Transverse colon (tissue), 3 donors: Measurements from ENCODE around the gene SDK1.

Source experiments
- EP300 ChIP-seq: sonication (generic); formaldehyde crosslinking; IDR thresholded peaks from one replicate; pipeline ENCODE4 v1.6.1; 2017; ENCODE audit warnings: antibody characterized with exemption, low read depth
- POLR2A ChIP-seq: fragments of 450-650 bp; IDR thresholded peaks from one replicate; pipeline ENCODE4 v1.6.1; 2016; ENCODE audit warnings: antibody characterized with exemption, mild to moderate bottlenecking, moderate library complexity
- POLR2AphosphoS5 ChIP-seq, 3 donors: sonication (generic); formaldehyde crosslinking; IDR thresholded peaks; one replicate each; pipeline ENCODE4 v1.6.1; 2016; ENCODE audit warnings: antibody characterized with exemption in 3 of 3

DNA sequence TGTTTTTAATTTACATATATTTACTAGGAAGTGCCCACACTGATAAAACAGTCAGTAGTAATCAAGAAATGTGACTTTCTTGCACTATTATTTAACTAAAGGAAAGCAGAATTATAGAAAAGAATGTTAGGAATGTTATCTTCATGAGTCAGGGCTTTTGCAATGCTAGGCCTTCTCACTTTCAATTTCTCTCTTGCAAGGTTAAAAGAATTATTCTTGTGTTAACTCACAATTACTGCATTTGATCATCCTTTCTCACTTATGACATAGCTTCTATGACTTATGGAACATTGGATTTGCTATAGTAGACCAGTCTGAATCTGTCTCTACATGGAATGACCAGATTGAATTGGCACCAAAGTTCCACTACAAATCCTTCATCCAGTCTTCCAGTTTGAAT lies 192.4 kb downstream of the SDK1 start:
- no peak for TF ChIP-seq POLR2AphosphoS5 (IDR thresholded peaks at IDR 0.05)
- no peak for TF ChIP-seq POLR2A
- TF ChIP-seq EP300 = no peak
